MM.1S (cell line): ENCODE data around the gene TLK1.

Experiments used
- EZH2phosphoT487 ChIP-seq: fragments of 300-600 bp; sonication (generic); IDR thresholded peaks from 2 replicates; pipeline ENCODE4 v1.6.1; 2018; ENCODE audit warnings: antibody characterized with exemption, low read length
- TF ChIP-seq, protein P1 (sequence below): fragments of 300-600 bp; sonication (generic); IDR thresholded peaks from 2 replicates; pipeline ENCODE4 v1.5.1; 2016; ENCODE audit warnings: antibody characterized with exemption, low read length, mixed read lengths

DNA sequence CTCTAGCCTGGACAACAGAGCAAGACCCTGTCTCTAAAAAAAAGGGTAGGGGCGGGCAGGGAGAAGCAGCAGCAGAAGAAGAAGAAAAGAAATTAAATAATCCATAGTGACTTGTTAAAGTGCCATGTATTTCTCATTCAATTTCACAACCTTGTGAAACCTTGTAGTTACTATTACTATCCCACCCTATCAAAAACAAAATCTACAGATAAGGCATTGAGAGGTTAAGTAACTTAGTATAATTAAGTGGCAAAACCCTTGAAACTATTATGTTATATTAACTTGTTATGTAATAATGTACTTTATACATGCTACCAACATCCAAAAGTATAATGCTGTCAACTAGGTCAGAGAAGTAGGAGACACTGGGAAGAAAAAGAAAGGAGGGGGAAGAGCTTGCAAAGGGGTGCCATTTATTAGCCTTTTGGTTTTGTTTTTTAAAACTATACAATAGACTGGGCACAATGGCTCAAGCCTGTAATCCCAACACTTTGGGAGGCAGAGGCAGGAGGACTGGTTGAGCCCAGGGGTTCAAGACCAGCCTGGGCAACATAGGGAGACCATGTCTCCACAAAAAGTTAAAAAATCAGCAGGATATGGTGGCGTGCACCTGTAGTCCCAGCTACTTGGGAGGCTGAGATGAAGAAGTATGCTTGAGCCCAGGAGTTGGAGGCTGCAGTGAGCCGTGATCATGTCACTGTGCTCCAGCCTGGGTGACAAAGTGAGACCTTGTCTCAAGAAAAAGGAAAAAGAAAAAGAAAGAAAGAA is 11.3 kb downstream of the TLK1 start:
- no peak for TF ChIP-seq EZH2phosphoT487
- TF ChIP-seq, protein P1, sequence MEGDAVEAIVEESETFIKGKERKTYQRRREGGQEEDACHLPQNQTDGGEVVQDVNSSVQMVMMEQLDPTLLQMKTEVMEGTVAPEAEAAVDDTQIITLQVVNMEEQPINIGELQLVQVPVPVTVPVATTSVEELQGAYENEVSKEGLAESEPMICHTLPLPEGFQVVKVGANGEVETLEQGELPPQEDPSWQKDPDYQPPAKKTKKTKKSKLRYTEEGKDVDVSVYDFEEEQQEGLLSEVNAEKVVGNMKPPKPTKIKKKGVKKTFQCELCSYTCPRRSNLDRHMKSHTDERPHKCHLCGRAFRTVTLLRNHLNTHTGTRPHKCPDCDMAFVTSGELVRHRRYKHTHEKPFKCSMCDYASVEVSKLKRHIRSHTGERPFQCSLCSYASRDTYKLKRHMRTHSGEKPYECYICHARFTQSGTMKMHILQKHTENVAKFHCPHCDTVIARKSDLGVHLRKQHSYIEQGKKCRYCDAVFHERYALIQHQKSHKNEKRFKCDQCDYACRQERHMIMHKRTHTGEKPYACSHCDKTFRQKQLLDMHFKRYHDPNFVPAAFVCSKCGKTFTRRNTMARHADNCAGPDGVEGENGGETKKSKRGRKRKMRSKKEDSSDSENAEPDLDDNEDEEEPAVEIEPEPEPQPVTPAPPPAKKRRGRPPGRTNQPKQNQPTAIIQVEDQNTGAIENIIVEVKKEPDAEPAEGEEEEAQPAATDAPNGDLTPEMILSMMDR, result no peak
